H7 (cell line): ENCODE measurements around the gene RBL1. TPM values are rescaled to one million over a fixed set of nuclear protein-coding genes. Genes with fewer than 3 reads are reported as not detected.
"Not testable (repeated sequence)": the region's sequence is repeated elsewhere in the genome, so short reads cannot be mapped to it uniquely, and the experiment has no call there.

ENCODE experiments used
- DNase-seq: peaks from one replicate; pipeline ENCODE4 v3.0.0; 2012
- H3K27me3 ChIP-seq: 2 replicates; pipeline ENCODE4 v1.6.0; 2011; ENCODE audit warnings: mild to moderate bottlenecking, low read length; ENCODE audit not compliant: control insufficient read depth, insufficient read depth
- H3K36me3 ChIP-seq: replicated peaks from 2 replicates; pipeline ENCODE4 v1.5.1; 2011; ENCODE audit warnings: low read length; ENCODE audit not compliant: control insufficient read depth, insufficient read depth
- H3K4me3 ChIP-seq: 2 replicates; pipeline ENCODE4 v1.5.1; 2011; ENCODE audit warnings: low read depth, mild to moderate bottlenecking, control low read depth, low read length, moderate library complexity; ENCODE audit not compliant: insufficient read depth
- total RNA-seq: library from RNA; depleted of rRNA; stranded (reverse); fragments of >200 nt; shearing (Covaris generic); gene quantifications from 2 replicates; pipeline ENCODE4 v1.2.3, GENCODE V29; 2014; rRNA removed

The RBL1 gene, protein sequence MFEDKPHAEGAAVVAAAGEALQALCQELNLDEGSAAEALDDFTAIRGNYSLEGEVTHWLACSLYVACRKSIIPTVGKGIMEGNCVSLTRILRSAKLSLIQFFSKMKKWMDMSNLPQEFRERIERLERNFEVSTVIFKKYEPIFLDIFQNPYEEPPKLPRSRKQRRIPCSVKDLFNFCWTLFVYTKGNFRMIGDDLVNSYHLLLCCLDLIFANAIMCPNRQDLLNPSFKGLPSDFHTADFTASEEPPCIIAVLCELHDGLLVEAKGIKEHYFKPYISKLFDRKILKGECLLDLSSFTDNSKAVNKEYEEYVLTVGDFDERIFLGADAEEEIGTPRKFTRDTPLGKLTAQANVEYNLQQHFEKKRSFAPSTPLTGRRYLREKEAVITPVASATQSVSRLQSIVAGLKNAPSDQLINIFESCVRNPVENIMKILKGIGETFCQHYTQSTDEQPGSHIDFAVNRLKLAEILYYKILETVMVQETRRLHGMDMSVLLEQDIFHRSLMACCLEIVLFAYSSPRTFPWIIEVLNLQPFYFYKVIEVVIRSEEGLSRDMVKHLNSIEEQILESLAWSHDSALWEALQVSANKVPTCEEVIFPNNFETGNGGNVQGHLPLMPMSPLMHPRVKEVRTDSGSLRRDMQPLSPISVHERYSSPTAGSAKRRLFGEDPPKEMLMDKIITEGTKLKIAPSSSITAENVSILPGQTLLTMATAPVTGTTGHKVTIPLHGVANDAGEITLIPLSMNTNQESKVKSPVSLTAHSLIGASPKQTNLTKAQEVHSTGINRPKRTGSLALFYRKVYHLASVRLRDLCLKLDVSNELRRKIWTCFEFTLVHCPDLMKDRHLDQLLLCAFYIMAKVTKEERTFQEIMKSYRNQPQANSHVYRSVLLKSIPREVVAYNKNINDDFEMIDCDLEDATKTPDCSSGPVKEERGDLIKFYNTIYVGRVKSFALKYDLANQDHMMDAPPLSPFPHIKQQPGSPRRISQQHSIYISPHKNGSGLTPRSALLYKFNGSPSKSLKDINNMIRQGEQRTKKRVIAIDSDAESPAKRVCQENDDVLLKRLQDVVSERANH
- 17.6 and 20.5 TPM in 2 replicates for total RNA-seq

DNA sequence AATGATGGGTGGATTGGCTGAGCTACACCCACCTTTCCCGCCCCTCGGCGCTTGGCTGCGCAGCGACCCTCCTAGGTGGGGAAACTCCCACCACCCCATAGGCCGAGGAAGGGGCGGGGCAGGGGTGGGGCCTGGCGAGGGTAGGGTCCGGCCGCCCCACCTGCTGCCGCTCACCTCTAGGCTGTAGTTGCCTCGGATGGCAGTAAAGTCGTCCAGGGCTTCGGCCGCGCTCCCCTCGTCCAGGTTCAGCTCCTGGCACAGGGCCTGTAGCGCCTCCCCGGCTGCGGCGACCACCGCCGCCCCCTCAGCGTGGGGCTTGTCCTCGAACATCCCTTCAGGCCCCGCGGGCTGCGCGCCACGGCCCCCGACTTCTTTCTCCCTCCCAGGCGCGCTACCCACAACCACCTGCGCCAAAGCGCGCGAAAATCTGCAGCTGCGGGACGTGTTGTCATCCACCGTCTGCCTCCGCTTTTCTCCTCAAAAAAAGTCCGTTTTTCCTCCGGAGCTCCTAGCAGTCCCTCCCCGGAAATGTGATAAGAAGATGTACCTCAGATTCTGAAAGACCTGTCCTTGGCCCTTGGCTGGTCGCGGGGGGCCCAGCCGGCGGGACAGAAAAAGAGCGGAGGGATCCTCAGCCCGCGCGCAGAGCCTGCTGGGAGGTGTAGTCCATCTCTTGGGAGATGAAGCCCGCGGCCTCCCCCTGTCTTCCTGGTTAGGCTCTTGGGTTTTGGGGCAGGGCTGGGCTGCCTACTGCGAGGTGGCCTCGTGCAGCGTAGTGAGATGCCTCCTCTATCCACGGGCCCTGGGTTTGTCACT lies at the start of gene RBL1:
RBL1 (minus strand) TSS at position 399 of the 816 bp plus-strand sequence; CDS start at position 330, 69 bp downstream.
- Histone ChIP-seq H3K27me3 (no peaks in the 10 kb centered on the region), H3K36me3 (peaks cover 2% of the 10 kb centered on the region), H3K4me3 (peak within 1 kb of the TSS; percentile 75)
- peak; percentile 97 for DNase-seq

DNA sequence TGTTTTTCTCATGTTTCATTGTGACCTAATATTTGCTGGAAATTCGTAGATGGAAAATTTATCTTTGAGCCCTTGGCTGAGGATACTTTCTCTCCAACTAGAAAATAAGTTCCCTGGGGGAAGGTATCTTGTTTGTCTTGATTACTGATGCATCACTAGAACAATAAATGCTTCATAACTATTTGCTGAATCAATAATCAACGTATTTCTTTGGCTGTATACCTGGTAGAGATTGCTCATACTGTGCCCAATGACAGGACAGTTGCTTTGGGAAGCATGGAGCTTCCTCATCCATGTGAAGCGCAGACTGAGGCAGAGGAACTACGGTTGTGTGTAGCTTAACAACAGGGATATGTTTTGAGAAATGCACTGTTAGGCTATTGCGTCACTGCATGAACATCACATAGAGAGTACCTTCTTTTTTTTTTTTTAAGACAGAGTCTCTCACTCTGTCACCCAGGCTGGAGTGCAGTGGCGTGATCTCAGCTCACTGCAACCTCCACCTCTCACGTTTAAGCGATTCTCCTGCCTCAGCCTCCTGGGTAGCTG lies 49.1 kb upstream of the RBL1 start:
- Histone ChIP-seq H3K4me3 (no peak overlapping the region), H3K36me3 (no peaks in the 10 kb centered on the region), H3K27me3 (no peaks in the 10 kb centered on the region)
- DNase-seq = no peak

DNA sequence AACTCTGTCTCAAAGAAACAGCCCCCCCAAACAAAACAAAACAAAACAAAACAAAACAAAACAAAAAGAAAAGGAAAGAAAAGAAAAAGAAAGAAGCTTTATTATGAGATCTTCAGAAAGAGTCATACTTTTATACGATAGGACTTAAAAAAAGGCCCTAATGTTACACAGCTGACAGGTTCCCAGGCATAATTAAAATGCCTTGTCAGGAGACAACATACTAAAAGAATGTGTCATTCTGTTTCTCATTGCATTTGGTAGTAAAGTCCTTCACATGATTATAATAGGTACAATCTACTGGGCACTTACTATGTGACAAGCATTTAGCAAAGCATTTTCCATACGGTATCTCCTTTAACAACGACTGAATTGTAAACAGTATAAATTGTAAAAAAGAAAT lies 46.9 kb upstream of the RBL1 start:
- Histone ChIP-seq H3K27me3 (no peaks in the 10 kb centered on the region), H3K36me3 (no peaks in the 10 kb centered on the region), H3K4me3 (no peak overlapping the region)
- no peak for DNase-seq

DNA sequence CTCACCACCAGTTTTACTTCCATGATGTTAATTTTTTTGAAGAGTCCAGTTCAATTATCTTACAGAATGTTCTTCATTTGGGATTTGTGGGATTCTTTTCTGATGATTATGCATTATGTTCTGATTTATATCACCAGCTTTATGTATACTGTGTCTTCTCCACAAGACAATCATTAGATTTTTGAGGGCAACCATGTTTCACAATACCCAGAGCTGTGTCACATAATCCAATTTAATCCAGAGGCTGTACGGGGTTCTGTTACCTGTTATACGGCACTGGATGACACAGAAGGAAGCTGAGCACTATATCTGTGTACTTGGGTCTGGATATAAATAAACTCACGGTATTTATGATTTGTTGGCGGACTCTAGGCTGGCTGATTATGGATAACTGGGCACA lies 41.8 kb upstream of the RBL1 start:
- no peak overlapping the region for H3K4me3 ChIP-seq
- H3K27me3 ChIP-seq = no peaks in the 10 kb centered on the region
- no peaks in the 10 kb centered on the region for H3K36me3 ChIP-seq
- DNase-seq = no peak

DNA sequence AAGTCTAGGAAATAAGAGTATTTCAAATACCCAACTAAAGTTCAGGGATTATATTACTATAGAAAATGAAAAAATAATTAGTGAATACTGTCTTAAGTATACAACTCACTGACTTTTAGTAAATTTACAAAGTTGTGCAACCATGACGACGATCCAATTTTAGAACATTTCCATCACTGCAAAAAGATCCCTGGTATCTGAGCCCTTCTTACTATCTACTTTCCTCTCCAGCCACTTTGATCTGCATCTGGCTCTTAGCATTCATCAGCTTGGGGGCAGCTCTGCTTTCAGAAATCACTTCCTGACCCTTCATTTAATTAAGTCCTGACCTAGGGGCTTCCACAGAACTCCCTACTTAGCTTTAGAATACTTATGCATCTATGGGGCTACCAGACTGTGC lies 38.2 kb upstream of the RBL1 start:
- no peak for DNase-seq
- Histone ChIP-seq H3K27me3 (no peaks in the 10 kb centered on the region), H3K36me3 (no peaks in the 10 kb centered on the region), H3K4me3 (no peak overlapping the region)

DNA sequence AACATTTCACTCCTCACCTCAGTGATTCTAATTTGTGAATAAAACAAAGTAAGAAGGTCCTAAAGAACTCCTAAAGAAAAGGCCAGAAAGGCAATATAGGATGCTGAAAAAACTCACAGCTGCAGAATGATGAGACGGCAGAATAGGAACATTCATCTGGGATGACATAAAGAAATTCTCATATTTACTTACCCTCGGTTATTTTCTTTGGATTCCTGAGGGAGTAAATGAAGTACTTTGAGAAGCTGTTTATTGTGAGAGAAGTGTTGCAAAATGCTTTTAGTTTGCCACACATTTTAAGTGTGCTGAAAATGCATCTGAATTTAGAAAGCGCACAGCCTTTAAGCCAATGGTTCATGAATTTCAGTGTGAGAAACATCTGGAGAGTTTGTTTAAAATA lies 35.7 kb upstream of the RBL1 start:
- Histone ChIP-seq H3K36me3 (no peaks in the 10 kb centered on the region), H3K4me3 (no peak overlapping the region), H3K27me3 (no peaks in the 10 kb centered on the region)
- DNase-seq = no peak

DNA sequence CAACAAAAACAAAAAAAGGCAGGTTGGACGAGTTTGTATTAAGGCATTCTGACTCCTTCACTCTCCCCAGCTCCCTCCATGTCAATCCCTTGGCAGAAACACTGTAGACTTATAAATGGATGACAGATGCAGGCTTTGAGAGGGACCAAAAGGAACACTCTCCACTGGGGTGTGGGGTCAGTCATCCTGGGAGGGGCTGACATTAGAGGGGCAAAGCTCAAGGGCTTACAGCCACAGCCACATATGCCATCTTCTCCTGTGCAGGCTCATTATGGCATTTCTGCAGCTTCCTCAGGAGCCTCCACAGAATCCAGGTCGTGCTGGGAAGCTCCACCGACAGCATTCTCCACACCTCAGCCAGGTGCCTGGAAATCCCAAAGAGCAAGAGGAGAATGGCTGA lies 33.0 kb upstream of the RBL1 start:
- Histone ChIP-seq H3K27me3 (no peaks in the 10 kb centered on the region), H3K36me3 (no peaks in the 10 kb centered on the region), H3K4me3 (no peak overlapping the region)
- peak; percentile 32 for DNase-seq

DNA sequence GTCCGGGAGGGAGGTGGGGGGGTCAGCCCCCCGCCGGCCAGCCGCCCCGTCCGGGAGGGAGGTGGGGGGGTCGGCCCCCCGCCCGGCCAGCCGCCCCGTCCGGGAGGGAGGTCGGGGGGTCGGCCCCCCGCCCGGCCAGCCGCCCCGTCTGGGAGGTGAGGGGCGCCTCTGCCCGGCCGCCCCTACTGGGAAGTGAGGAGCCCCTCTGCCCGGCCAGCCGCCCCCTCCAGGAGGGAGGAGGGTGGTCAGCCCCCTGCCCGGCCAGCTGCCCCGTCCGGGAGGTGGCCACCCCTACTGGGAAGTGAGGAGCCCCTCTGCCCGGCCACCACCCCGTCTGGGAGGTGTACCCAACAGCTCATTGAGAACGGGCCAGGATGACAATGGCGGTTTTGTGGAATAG lies 30.5 kb upstream of the RBL1 start:
- not testable (repeated sequence) for H3K27me3 ChIP-seq, DNase-seq, H3K4me3 ChIP-seq, H3K36me3 ChIP-seq

DNA sequence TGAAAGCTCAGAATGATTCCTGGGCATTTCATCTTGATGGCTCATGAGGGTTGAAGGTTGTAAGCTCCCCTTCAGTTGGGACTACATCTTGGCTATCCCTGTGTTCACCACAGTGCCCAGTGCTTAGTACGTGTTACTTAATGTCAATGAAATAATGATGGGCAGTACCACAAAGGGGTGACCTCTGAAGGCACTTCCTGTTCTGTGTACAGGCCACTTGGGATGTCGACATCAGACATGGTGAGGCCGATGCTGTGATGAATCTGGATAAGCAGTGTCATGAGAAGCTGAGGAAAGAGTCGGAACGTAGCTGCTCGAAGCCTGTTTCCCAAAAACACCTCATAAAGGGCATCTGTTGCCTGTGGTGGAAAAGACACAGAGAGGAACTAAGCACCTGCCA lies 27.6 kb upstream of the RBL1 start:
- no peaks in the 10 kb centered on the region for H3K36me3 ChIP-seq
- DNase-seq = no peak
- H3K27me3 ChIP-seq = no peaks in the 10 kb centered on the region
- H3K4me3 ChIP-seq = no peak overlapping the region

DNA sequence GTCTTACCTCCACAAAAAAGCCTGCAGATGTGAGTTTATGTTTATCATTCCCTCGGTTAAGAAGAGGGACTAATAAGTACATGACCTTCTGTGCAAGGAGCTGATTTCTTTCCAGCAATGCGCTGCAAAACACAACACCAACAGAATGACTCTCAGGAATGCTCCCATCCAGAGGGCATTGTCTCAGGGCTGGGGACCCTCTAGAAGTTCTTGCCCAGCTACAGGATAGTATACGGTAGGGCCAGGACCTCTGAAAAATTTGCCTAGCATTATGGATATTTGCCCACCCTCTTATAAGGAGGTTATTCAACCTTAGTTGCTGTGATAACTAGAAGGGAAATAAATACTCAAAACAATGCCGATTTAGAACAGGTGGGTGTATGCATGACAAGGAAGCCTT lies 24.7 kb upstream of the RBL1 start:
- no peak for DNase-seq
- Histone ChIP-seq H3K36me3 (no peaks in the 10 kb centered on the region), H3K4me3 (no peak overlapping the region)

DNA sequence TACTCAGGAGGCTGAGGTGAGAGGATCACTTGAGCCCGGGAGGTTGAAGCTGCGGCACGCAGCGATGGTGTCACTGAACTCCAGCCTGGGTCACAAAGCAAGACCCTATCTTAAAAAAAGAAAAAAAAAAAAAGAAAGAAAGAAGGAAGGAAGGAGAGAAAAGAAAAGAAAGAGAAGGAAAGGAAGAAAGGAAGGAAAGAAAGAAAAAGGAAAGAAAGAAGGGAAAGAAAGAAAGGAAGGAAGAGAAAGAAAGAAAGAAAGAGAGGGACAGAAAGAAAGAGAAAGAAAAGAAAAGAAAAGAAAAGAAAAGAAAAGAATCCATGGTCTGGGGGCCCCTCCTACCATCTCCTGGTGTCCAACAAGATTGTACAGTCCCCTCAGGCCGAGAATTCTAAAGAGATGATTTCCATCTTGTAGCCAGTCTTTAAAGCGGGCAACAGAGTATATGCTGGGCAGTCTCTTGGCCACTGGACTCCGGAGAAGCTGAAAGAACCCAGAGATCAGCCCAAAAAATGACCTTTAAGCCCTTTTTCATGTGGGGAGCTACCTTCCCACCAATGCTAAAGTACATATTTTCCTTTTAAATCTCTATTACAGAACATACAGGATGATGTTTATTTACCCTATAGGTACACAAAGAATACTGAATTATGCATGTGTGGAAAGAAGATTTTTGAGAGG lies 23.7 kb upstream of the RBL1 start:
- H3K27me3 ChIP-seq = no peaks in the 10 kb centered on the region
- no peaks in the 10 kb centered on the region for H3K36me3 ChIP-seq
- DNase-seq = no peak
- H3K4me3 ChIP-seq = no peak overlapping the region

More for the DNA sequence above, 24.7 kb upstream of the RBL1 start:
- H3K27me3 ChIP-seq = no peaks in the 10 kb centered on the region

DNA sequence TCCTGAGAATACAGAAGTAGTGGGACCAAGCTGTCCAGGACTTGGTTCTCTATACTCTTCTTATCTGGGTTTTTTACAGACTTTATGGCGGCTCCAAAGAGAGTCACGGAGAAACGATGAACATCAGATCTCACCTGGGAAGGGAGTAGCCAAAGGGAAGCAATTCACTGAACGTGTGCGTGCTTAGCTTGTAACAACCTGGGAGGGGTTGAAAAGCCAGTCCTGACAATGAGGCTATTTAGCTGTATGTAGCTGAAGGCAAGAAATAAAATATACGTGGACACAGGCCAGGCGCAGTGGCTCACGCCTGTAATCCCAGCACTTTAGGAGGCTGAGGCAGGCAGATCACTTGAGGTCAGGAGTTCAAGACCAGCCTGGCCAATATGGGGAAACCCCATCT lies 18.2 kb upstream of the RBL1 start:
- no peaks in the 10 kb centered on the region for H3K27me3 ChIP-seq
- no peaks in the 10 kb centered on the region for H3K36me3 ChIP-seq
- H3K4me3 ChIP-seq = no peak overlapping the region
- no peak for DNase-seq

DNA sequence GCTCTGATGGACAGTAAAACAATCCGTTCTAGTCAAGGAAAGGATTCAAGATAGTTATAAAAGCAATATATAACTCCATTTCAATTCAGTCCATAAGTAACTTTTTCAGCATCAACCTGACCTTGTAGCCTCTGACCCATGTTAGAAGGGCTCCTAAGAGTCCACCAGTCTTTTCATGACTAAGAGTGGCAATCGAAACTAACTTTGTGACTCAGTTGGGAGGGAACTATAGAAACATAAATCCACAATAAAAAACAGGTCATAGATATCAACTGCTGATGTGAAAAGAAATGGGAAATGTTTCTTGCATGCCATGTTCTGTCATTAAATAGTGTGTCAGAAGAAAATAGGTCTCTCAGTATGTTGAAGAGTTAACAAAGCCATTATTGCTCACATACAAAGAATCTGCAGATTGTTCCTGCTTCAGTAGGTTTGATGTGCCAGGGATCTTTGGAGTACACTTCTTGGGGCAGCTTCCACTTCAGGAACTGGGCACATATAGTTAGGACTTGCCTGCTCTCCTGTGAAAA lies 16.2 kb upstream of the RBL1 start:
- H3K4me3 ChIP-seq = no peak overlapping the region
- no peaks in the 10 kb centered on the region for H3K36me3 ChIP-seq
- H3K27me3 ChIP-seq = no peaks in the 10 kb centered on the region
- DNase-seq = no peak
